Liver (tissue), 9 donors: Measurements from ENCODE around the gene WDFY3. TPM values are rescaled to one million over a fixed set of nuclear protein-coding genes. Genes with fewer than 3 reads are reported as not detected.

Experiments
- DNase-seq: peaks from one replicate; pipeline ENCODE4 v3.0.0-alpha.2; 2017; ENCODE audit warnings: low spot score
- H3K27ac ChIP-seq, 2 donors: one replicate each; pipeline ENCODE4 v1.7.0; 2013; ENCODE audit warnings: inconsistent platforms in 2 of 2, low read length in 2 of 2, control low read depth in 1 of 2, low read depth in 1 of 2, mild to moderate bottlenecking in 1 of 2
- H3K27me3 ChIP-seq, 4 donors: one replicate each; pipeline versions ENCODE4 v1.6.1 to v1.7.0; 2013; ENCODE audit warnings: low read length in 3 of 4, inconsistent platforms in 1 of 4, mild to moderate bottlenecking in 1 of 4, moderate library complexity in 1 of 4; ENCODE audit not compliant: control insufficient read depth in 4 of 4, insufficient read depth in 4 of 4
- H3K36me3 ChIP-seq, 4 donors: one replicate each; pipeline versions ENCODE4 v1.6.1 to v1.7.0; 2013; ENCODE audit warnings: low read length in 3 of 4, mild to moderate bottlenecking in 3 of 4, low read depth in 1 of 4, moderate library complexity in 1 of 4; ENCODE audit not compliant: control insufficient read depth in 4 of 4, insufficient read depth in 3 of 4
- H3K4me1 ChIP-seq, 4 donors: one replicate each; pipeline versions ENCODE4 v1.6.1 to v1.7.0; 2013; ENCODE audit warnings: low read length in 3 of 4, mild to moderate bottlenecking in 3 of 4, moderate library complexity in 1 of 4; ENCODE audit not compliant: control insufficient read depth in 4 of 4, insufficient read depth in 4 of 4
- H3K4me3 ChIP-seq, 3 donors: one replicate each; pipeline versions ENCODE4 v1.6.1 to v1.7.0; 2013; ENCODE audit warnings: low read length in 3 of 3, control low read depth in 1 of 3, low read depth in 1 of 3, mild to moderate bottlenecking in 1 of 3
- H3K9ac ChIP-seq, 2 donors: one replicate each; pipeline ENCODE4 v1.7.0; 2013; ENCODE audit warnings: low read length in 2 of 2, mild to moderate bottlenecking in 2 of 2, moderate library complexity in 2 of 2, control low read depth in 1 of 2, low read depth in 1 of 2
- H3K9me3 ChIP-seq, 4 donors: one replicate each; pipeline versions ENCODE4 v1.6.1 to v1.7.0; 2013; ENCODE audit warnings: low read length in 3 of 4; ENCODE audit not compliant: control insufficient read depth in 4 of 4
- ATF3 ChIP-seq: IDR thresholded peaks from 2 replicates; pipeline ENCODE4 v1.6.1; 2016; ENCODE audit warnings: antibody characterized with exemption
- CTCF ChIP-seq: fragments of 150-350 bp; IDR thresholded peaks from 2 replicates; pipeline ENCODE4 v1.5.1; 2017; ENCODE audit warnings: improper control_type of control experiment, low read depth, low read length; ENCODE audit not compliant: missing input control
- EGR1 ChIP-seq, 2 donors: IDR thresholded peaks; 2 replicates each; pipeline ENCODE4 v1.6.1; 2016 to 2018; ENCODE audit warnings: antibody characterized with exemption in 2 of 2, low read depth in 2 of 2
- FOXA1 ChIP-seq: IDR thresholded peaks from 2 replicates; pipeline ENCODE4 v1.6.1; 2016; ENCODE audit warnings: antibody characterized with exemption
- FOXA2 ChIP-seq: IDR thresholded peaks from 2 replicates; pipeline ENCODE4 v1.6.1; 2016; ENCODE audit warnings: antibody characterized with exemption
- GABPA ChIP-seq, 2 donors: IDR thresholded peaks in 1 of 2; conservative IDR thresholded peaks in 1 of 2; 2 replicates each; pipeline ENCODE4 v1.6.1; 2016; ENCODE audit warnings: antibody characterized with exemption in 2 of 2, mild to moderate bottlenecking in 1 of 2, moderate library complexity in 1 of 2
- HNF4A ChIP-seq, 2 donors: conservative IDR thresholded peaks; 2 replicates each; pipeline ENCODE4 v1.6.1; 2016; ENCODE audit warnings: antibody characterized with exemption in 2 of 2, mild to moderate bottlenecking in 2 of 2
- HNF4G ChIP-seq: IDR thresholded peaks from 2 replicates; pipeline ENCODE4 v1.6.1; 2016; ENCODE audit warnings: antibody characterized with exemption
- JUND ChIP-seq, 2 donors: IDR thresholded peaks; 2 replicates each; pipeline ENCODE4 v1.6.1; 2016; ENCODE audit warnings: antibody characterized with exemption in 2 of 2
- MAX ChIP-seq: IDR thresholded peaks from 2 replicates; pipeline ENCODE4 v1.6.1; 2016; ENCODE audit warnings: antibody characterized with exemption
- NR2F2 ChIP-seq: IDR thresholded peaks from 2 replicates; pipeline ENCODE4 v1.6.1; 2016; ENCODE audit warnings: antibody characterized with exemption
- RAD21 ChIP-seq, 2 donors: IDR thresholded peaks; 2 replicates each; pipeline ENCODE4 v1.6.1; 2016; ENCODE audit warnings: antibody characterized with exemption in 2 of 2, mild to moderate bottlenecking in 2 of 2
- REST ChIP-seq: IDR thresholded peaks from 2 replicates; pipeline ENCODE4 v1.6.1; 2016; ENCODE audit warnings: antibody characterized with exemption, mild to moderate bottlenecking
- RXRA ChIP-seq, 2 donors: IDR thresholded peaks; 2 replicates each; pipeline ENCODE4 v1.6.1; 2017 to 2018; ENCODE audit warnings: antibody characterized with exemption in 2 of 2, mild to moderate bottlenecking in 1 of 2
- SP1 ChIP-seq: IDR thresholded peaks from 2 replicates; pipeline ENCODE4 v1.6.1; 2018; ENCODE audit warnings: antibody characterized with exemption, mild to moderate bottlenecking
- TAF1 ChIP-seq: conservative IDR thresholded peaks from 2 replicates; pipeline ENCODE4 v1.6.1; 2016; ENCODE audit warnings: antibody characterized with exemption, mild to moderate bottlenecking
- YY1 ChIP-seq: IDR thresholded peaks from 2 replicates; pipeline ENCODE4 v1.6.1; 2016; ENCODE audit warnings: antibody characterized with exemption, mild to moderate bottlenecking
- ZBTB33 ChIP-seq: IDR thresholded peaks from 2 replicates; pipeline ENCODE4 v1.6.1; 2016; ENCODE audit warnings: antibody characterized with exemption
- WGBS: extraction: QIAGEN DNeasy Blood & Tissue Kit; methylation state at CpG from one replicate; pipeline ENCODE4 v1.1.7; 2013; 5-methylcytosine and 5-hydroxymethylcytosine counted together
- polyA plus RNA-seq, 2 donors: library from polyadenylated mRNA; stranded (reverse) in 1 of 2; unstranded in 1 of 2; fragments of 200-250 nt in 1 of 2; fragments of >200 nt in 1 of 2; fragmentation: Nextera tagmentation in 1 of 2; extraction: Ambion mirVana in 1 of 2; gene quantifications; one replicate each; pipeline versions ENCODE4 v1.2.1 to v1.2.3, GENCODE V29; 2013 to 2015
- total RNA-seq, 2 donors: library from RNA; depleted of rRNA; stranded (reverse); fragments of >200 nt; gene quantifications; one replicate each; pipeline ENCODE4 v1.2.3, GENCODE V29; 2014
- donor health status: healthy.
- donor health status: healthy.
- donor health status: healthy.
- donor health status: healthy.
- donor health status: healthy.

Gene WDFY3
- total and polyA plus RNA-seq, 4 donors, result 3.2 to 50.5 (median 19.2) TPM

GRCh38 chr4:84899616-84900015 is 66.9 kb downstream of the WDFY3 start (continued):
- no peak for TF ChIP-seq ZBTB33
- no peak for TF ChIP-seq EGR1 (IDR thresholded peaks at IDR 0.05; ENCODE audit: low read depth in 2 of 2)
- TF ChIP-seq HNF4A (conservative IDR thresholded peaks at IDR 0.05), result no peak
- TF ChIP-seq JUND (IDR thresholded peaks at IDR 0.05), result no peak

- Histone ChIP-seq H3K27ac (no peak overlapping the region), H3K36me3 (no peaks in the 10 kb centered on the region), H3K4me3 (no peak overlapping the region), H3K4me1 (peaks cover 5 to 23% (median 7%) of the 10 kb centered on the region in 4 donors), H3K9ac (no peak overlapping the region), H3K27me3 (no peaks in the 10 kb centered on the region), H3K9me3 (no peaks in the 10 kb centered on the region)
- TF ChIP-seq JUND (IDR thresholded peaks at IDR 0.05), result no peak
- no peak for TF ChIP-seq HNF4G
- no peak for TF ChIP-seq GABPA (IDR thresholded peaks at IDR 0.05 in 1 of 2, conservative IDR thresholded peaks at IDR 0.05 in 1 of 2)
- no peak for TF ChIP-seq NR2F2
- TF ChIP-seq FOXA2, result no peak
- no peak for TF ChIP-seq RAD21 (IDR thresholded peaks at IDR 0.05)
- TF ChIP-seq YY1, result no peak
- TF ChIP-seq CTCF, result no peak
- TF ChIP-seq TAF1, result no peak
- no peak for TF ChIP-seq MAX
- no peak for TF ChIP-seq ATF3
- TF ChIP-seq EGR1 (IDR thresholded peaks at IDR 0.05; ENCODE audit: low read depth in 2 of 2), result no peak
- TF ChIP-seq HNF4A (conservative IDR thresholded peaks at IDR 0.05), result no peak
- no peak for TF ChIP-seq REST
- no peak for TF ChIP-seq FOXA1
- no peak for TF ChIP-seq RXRA (IDR thresholded peaks at IDR 0.05)
- no peak for TF ChIP-seq ZBTB33
- TF ChIP-seq SP1, result no peak
- no peak for DNase-seq
- WGBS, result 53% methylated on average over 6 of the region's 6 CpGs
Observed at GRCh38 chr4:84897516-84897915, 69.0 kb downstream of the WDFY3 start.
